Superior temporal gyrus (tissue), 1 donor: ENCODE measurements around the gene TMC8.
A peak's percentile ranks its signal among the peaks of the same experiment; 100 is the strongest.

ENCODE experiments used
- DNase-seq: peaks from one replicate; pipeline ENCODE4 v3.0.0-alpha.2; 2016; ENCODE audit errors: extremely low spot score

The TMC8 gene

DNA sequence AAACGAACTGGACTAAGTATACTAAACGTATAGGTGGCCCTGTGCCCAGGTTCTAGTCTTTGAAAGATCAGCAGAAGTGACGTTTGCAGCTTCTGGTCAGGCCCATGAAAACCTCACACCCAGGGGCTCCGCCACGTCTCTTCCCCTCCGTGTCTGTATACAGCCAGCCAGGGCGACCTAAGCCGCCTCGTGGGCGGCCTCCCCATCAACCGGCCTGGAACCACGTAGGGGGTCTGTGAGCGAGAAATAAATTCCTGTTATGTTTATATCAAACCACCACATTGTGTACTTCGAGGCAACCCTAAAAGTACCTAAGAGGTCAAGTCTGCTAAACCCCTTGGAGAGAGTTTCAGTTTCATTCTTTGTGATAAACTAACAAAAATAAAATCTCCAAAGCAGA lies 49.5 kb downstream of the TMC8 start:
- no peak for DNase-seq

DNA sequence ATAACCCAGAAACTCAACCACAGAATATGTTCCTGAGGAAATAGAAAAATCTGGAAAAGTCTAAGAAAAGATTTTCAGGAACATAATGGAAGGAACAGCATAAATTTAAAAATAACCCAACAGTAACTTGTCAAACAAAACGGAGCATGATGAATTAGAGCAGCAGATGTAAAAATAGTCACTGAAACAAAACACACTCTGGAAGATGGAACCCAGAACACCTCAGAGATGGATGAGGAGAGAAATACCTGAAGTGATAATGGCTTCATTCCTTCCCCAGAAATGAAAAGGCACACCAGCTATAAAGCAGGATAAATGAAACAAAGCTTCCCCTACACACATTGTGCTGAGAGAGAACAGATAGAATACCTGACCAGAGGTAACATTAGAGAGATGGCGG lies 49.9 kb downstream of the TMC8 start:
- no peak for DNase-seq

- no peak for DNase-seq
These were observed 51.9 kb downstream of the TMC8 start for GRCh38 chr17:78182504-78182903.

DNA sequence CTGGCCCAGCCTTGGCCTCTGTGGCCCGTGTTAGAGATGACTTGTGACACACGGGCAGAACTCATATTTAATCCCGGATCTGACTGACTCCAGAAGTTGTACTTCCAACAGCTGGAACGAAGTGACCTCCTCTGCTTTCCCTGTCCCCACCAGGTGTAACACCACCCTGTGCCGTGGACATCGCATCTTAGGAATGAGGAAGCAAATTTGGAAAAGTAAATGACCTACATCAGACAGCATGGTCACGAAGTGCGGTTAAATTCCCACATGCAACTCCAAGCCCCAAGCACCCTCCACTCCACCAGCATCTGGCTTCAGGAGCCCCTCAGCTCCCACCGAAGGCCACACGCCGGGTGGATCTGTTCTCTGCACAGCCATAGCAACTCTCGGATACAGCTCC lies 53.3 kb downstream of the TMC8 start:
- no peak for DNase-seq

- no peak for DNase-seq
These were observed 53.8 kb downstream of the TMC8 start for GRCh38 chr17:78184351-78184750.

DNA sequence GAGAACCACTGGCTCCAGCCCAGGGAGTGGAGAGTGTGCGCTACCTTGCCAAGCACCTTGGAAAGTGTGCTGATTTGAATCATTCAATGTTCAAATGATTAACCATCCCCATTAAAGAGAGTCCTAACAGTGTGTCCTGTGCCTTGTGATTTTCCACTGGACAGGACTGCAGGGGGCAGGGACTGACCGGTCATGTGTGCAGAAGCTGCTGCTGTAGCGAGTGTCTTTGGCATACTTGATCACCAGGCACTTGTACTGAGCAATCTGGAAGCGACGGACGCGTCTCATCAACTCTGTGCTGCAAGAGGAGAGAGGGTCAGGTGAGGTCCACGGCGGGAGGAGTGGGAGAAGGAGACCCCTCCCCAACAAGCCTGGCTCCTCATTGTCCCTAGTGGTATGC lies 54.3 kb downstream of the TMC8 start:
- no peak for DNase-seq

GRCh38 chr17:78185981-78186691 lies 55.6 kb downstream of the TMC8 start:
- DNase-seq, result no peak

- DNase-seq, result peak; percentile 98
These were observed 56.4 kb downstream of the TMC8 start, which contains the start of the genes AFMID and TK1 for GRCh38 chr17:78186692-78187595. Gene AFMID, plus strand, starts transcription at chr17:78187362. Its CDS starts 9 bp downstream, at chr17:78187371. Gene TK1, minus strand, starts transcription at chr17:78187052. Its CDS starts 58 bp downstream, at chr17:78186994.
